D721Med (cell line): ENCODE data around the gene ACE.

Source experiments
- DNase-seq: peaks from one replicate; pipeline ENCODE4 v3.0.0; 2011; ENCODE audit warnings: low spot score; ENCODE audit not compliant: insufficient read length
- FAIRE-seq: peaks from 2 replicates; lab custom pipeline; 2011; peaks lifted over from hg19 to GRCh38; lab: Jason Lieb, UNC
- CTCF ChIP-seq: IDR thresholded peaks from 2 replicates; pipeline ENCODE4 v1.5.1; 2012; ENCODE audit warnings: mild to moderate bottlenecking, control low read depth; ENCODE audit not compliant: insufficient read depth; ENCODE audit errors: missing control alignments

Gene ACE

GRCh38 chr17:63440127-63440769, 36.6 kb upstream of the ACE start:
- FAIRE-seq (no peak), DNase-seq (no peak)

GRCh38 chr17:63440770-63441335, 36.0 kb upstream of the ACE start:
- no peak for TF ChIP-seq CTCF
- FAIRE-seq (no peak), DNase-seq (no peak)

More at GRCh38 chr17:63440127-63440769, 36.6 kb upstream of the ACE start:
- TF ChIP-seq CTCF: no peak

- FAIRE-seq (no peak), DNase-seq (no peak)
- no peak for TF ChIP-seq CTCF
Measured at GRCh38 chr17:63441654-63442053, 35.2 kb upstream of the ACE start.

- TF ChIP-seq CTCF: no peak
- FAIRE-seq (no peak), DNase-seq (no peak)
Measured at GRCh38 chr17:63442074-63442473, 34.8 kb upstream of the ACE start.

GRCh38 chr17:63442549-63443035, 34.3 kb upstream of the ACE start:
- FAIRE-seq (no peak), DNase-seq (peak; percentile 76)
- TF ChIP-seq CTCF: peak; percentile 27

- TF ChIP-seq CTCF: no peak
- DNase-seq (no peak), FAIRE-seq (no peak)
Measured at GRCh38 chr17:63443053-63443452, 33.8 kb upstream of the ACE start.

- FAIRE-seq: no peak
- no peak for TF ChIP-seq CTCF
- DNase-seq: no peak
Measured at GRCh38 chr17:63444457-63444856, 32.4 kb upstream of the ACE start.
